Peyer's patch (tissue), 4 donors: Measurements from ENCODE around the gene CREB3L1.

Experiments
- CTCF ChIP-seq, 6 experiments: fragments of 450-650 bp in 4 of 6; fragments of 200-600 bp in 2 of 6; sonication (generic) in 1 of 6; IDR thresholded peaks; one replicate each; pipeline ENCODE4 v1.5.1; 2017 to 2019; ENCODE audit warnings: antibody characterized with exemption in 6 of 6, mild to moderate bottlenecking in 3 of 6, moderate library complexity in 1 of 6
- POLR2A ChIP-seq, 2 donors: fragments of 450-650 bp; IDR thresholded peaks; one replicate each; pipeline ENCODE4 v1.5.1; 2017; ENCODE audit warnings: antibody characterized with exemption in 2 of 2, mild to moderate bottlenecking in 2 of 2, moderate library complexity in 2 of 2

- TF ChIP-seq CTCF (IDR thresholded peaks at IDR 0.05) (no peak), POLR2A (IDR thresholded peaks at IDR 0.05) (no peak)
Measured at GRCh38 chr11:46288451-46288850, 11.0 kb downstream of the CREB3L1 start.
